ENCODE measurements around the gene MB.
"Not testable (repeated sequence)": the region's sequence is repeated elsewhere in the genome, so short reads cannot be mapped to it uniquely, and the experiment has no call there.

The MB gene

DNA sequence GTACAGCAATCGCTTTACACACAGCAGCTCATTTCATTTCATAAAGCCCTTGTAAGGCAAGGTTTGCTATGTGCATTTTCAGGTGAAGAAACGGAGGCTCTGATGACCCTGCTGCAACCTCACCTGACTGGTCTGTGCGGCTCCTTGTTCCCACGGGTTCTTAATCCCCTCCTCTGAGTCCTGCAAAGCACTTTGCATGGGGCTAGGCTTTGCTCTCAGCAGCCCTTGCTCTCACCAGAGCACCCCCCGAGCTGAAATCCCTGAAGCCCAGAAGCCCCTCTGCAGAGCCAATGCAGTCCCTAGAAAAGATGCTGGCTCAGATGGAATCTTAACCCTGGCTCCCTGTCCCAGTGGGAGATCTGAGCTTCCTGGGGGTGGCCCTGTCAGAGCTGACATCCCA lies 20.1 kb upstream of the MB start:
- DNase-seq = no peak

DNA sequence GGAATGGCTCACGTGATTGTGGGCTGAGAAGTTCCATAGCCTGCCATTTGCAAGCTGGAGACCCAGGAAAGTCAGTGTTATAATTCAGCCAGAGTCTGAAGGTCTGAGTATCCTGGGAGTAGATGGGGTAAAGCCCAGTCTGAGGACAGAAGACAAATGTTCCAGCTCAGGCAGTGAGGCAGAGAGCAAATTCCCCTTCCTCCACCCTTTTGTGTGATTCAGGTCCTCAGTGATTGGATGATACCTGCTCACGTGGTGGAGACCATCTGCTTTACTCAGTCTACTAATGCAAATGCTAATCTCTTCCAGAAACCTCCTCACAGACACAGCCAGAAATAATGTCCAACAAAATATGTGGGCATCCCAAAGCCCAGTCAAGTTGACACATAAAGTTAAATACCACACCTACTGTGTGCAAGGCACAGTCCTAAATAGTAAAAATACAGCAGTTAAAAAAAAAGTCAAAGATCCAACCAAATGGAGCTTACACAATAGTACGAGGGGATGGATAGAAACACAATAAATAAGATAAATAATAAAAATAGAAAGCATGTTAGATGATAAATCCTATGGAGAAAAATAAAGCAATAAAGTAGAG lies 17.9 kb upstream of the MB start:
- peak in 1 of 3 donors; percentile 42 for DNase-seq

DNA sequence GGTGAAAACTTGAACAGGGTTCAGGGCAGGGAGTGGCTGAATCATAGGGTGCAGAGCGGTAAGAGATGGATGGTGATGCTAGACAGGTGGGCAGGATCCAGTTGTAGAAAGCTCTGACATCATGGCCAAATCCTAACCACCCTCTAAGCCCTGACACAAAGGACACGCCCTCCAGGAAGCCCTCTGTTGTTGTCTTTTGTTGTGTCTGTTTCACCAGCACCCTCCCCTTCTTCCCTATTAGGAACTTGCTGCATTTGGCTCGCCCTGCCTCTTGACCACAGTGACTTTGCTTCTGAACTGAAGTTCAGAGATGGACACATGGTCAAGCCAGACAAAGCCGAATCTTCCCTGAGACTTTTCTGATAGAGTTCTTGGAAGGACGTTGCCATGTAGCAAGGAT lies 16.9 kb upstream of the MB start:
- DNase-seq = peak in 1 of 3 donors; percentile 33

DNA sequence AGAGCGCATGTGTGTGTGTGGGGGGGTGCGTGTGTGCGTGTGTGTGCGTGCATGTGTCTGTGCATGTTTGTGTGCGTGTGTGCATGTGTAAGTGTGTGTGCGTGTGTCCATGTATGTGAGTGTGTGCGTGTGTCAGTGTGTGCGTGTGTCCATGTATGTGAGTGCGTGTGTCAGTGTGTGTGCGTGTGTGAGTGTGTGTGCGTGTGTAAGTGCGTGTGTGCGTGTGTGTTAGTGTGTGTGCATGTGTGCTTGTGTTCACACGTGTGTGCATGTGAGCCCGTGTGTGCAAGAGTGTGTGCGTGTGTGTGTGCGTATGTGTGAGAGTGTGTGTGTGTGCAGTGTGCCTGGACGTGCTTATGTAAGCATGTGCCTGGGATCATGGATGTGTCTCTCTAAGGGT lies 16.4 kb upstream of the MB start:
- no peak for DNase-seq

DNA sequence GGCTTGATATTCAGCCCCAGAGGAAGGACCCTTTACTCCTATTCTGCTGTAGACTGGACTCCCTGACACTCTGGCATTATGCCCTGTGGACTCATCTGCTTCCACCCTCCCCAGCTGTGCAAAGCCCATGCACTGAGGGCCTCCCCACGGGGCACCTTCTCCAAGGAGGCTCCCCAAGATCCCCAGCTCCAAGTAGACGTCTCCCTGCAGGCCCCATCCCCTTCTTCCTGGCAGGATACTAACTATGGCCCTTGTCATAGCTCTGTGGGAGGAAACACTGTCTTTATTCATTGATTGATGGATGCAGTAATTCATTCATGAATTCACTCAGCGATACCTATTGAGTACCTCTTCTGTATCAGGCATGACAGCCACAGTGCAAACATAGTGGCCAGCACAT lies 15.8 kb upstream of the MB start:
- no peak for DNase-seq

DNA sequence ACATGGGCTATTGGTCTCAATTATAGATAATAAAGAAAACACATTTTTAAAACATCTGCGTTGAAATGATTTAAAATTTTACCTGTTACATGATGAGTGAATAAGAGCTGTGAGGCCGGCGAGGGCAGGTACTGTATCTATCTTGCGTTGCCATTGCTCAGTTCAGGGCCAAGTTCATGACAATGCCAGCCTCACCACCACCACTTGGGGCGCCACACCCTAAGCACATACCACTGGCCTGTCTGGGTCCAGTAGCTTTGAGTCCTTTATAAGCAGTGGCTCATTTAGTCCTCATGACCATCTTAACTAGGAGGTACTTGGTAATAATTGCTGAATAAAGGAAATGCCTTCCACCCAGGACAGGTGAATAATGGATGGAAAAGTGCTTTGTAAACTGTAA lies 14.5 kb upstream of the MB start:
- DNase-seq = peak; percentile 53 to 67 (median 57)

DNA sequence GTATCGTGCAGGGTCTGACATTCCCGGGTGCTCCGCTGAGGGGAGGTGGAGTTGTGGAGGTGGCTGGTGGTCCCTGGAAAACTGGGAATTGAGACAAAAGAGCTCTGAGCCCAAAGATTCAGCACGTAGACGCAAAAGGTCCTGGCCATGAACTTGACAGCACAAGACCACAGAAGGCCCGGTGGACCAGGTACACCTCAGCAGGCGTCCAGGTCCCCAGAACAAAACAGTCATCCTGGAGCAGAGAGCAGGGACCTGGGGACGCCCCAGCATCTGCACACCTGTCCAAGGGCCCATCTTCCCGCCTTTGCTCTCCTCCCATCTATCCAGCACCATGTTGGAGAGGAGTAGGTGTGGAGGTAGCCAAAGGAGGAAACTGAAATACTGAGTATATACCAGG lies 13.8 kb upstream of the MB start:
- DNase-seq = no peak

DNA sequence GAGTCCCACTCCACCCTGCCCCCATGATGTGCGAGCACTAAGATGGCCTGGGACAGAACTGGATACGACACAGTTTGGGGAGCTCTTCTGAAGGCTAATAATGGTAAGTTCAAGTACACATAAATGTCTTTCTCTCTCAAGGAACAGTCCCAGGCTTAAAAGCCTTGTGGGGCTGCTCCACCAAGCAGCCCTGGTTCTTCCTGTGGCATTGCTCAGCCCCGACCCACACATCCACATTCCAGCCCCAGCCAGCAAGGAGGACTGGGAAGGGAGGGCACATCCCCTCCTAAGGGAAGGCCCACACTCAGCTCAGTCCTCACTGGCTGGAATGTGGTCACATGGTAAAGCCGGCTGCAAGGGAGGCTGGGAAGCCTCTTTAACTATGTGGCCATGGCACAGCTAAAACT lies 13.3 kb upstream of the MB start:
- no peak for DNase-seq

DNA sequence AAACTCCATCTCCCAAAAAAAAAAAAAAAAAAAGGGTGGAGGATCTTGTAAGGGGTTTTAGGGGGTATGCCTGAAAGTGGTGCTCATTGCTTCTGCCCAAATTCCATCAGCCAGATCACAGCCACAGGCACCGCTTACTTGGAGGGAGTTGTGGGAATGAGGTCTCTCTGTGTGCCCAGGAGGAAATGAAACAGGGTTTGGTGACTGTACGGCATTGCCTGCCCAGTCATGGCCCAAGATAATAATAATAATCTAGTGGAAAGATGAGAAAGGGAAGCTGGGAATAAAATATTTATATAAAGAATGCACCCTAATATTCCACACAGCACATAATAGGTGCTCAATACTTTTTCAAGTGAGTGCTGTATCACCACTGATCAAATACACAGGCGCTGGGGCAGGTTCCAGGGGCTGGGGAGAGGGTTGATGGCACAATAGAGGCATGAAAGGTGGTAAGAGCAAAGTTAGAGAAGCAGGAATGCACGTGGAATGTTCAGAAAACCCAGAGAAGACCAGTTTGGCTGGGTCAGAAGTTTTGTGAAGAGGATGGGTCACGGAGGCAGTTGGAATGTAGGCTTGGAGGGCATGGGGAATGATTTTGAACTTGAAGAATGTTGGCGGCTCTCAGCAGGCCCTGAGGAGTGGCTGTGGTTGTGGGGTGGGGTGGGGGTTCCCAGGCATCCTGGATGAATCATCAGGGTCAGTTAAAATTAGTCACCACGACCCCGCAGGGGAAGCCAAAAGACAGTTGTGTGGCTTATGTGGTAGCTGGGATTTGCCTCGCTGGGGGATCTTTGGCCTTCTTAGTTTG lies 12.5 kb upstream of the MB start:
- DNase-seq = peak; percentile 88 to 93 (median 90)

DNA sequence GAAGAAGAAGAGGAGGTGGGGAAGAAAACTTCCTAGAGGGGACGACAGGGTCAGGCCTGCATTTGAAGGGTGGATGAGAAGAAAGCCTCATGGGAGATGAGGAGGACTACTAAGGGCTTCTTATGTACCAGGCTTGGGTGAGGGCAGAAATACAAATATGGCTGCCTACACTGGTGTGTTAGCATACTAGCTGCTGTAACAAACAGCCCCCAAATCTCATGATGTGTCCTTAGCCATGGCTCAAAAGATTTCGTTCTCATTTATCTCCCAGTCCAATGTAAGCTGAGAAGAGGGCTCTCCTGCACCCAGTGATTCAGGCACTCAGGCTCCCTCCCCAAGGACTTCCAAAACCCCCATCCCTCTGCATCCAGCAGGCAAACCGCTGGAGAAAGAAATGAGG lies 11.6 kb upstream of the MB start:
- DNase-seq = no peak

DNA sequence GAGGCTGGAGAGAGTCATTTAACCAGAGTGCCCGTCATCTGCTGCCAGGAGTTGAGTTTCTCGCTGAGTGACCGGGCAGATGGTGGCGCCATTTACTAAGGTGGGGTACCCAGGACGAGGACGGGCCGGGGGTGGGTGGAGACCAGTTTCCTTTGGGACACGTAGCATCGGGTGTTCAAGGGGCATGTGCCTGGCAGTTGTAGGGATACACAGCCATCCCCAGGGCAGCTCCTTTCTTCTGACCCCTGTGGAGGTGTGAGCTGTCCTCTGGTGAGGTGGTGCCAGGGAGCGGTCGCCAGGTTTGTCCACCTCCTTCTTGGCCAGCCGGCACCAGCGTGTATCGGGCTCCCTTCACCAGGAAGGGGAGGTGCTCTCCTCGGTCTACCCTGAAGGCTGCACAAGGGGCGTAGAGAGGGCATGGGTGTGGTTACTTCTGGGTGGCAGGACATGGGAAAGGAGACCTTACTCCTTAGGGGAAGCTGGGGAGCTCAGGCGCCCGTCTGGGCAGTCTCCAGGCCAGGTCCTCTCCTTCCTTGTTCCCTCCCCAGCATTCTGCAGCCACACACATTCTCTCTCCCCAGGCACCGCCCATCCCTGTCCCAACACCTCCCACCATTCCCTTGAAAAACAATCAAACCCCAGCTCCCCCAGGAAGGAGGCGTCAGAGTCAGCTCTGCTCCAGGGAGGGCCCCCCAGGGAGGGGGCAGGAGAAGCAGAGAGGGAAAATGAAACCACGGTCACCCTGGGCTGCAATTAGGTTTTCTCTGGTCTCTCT lies 10.3 kb upstream of the MB start:
- peak; percentile 69 to 87 (median 83) for DNase-seq

DNA sequence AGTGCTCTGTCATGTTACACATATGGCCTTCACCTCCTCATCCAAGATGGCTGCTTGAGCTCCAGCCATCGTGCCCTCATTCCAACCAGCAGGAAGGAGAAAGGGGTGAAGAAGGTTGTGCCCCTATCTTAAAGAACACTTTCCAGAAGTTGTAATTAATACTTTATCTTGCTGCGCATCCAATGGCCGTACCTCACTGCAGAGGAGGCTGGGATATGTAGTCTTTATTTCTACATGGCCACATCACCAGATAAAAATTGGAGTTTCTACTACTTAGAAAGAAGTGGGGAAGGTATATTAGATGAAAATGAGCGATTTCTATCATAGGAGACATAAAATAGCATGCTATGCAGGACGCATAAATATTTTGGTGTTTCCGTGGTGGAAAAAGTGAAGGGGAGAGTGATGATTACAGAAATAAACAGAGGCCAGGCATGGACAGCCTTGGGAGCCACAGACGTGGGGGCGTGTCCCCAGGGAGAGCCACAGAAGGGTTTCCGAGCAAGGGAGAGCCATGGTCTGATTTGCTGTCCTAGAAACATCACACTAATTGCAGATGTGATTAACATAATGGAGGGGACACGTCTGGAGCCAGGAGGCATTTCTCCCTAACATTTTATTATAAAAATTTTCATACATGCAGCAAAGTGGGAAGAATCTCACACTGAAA lies 8.8 kb upstream of the MB start:
- no peak for DNase-seq

DNA sequence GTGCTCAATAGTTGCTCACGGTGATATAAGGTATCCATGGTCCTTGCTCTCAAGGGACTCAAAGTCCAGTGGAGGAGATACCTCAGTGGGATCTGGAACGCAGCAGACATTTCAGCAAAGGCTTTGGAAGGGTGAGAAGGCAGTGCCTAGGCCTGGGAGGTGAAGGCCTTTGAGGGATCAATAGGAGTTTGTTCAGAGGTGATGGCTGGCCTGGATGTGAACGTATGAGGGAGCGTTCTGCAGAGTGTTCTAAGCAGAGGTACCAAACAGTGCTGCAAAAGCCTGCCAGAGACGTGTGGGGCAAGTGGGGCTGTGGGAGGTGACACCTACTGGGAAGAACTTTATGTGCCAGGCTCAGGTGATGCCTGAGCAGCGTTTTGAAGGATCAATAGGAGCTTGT lies 7.4 kb upstream of the MB start:
- no peak for DNase-seq

DNA sequence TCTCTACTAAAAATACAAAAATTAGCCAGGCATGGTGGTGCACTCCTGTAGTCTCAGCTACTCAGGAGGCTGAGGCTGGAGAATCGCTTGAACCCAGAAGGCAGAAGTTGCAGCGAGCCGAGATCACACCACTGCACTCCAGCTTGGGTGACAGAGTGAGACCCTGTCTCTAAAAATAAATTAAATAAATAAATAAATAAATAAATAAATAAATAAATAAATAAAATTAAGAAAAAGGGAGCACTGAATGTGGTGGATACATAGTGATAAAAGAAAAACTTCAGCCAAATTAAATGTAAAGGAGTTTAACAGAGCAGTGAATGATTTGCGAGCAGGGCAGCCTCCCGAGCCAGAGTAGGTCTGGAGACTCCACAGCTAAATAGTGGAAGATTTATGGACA lies 6.8 kb upstream of the MB start:
- DNase-seq = not testable (repeated sequence)

DNA sequence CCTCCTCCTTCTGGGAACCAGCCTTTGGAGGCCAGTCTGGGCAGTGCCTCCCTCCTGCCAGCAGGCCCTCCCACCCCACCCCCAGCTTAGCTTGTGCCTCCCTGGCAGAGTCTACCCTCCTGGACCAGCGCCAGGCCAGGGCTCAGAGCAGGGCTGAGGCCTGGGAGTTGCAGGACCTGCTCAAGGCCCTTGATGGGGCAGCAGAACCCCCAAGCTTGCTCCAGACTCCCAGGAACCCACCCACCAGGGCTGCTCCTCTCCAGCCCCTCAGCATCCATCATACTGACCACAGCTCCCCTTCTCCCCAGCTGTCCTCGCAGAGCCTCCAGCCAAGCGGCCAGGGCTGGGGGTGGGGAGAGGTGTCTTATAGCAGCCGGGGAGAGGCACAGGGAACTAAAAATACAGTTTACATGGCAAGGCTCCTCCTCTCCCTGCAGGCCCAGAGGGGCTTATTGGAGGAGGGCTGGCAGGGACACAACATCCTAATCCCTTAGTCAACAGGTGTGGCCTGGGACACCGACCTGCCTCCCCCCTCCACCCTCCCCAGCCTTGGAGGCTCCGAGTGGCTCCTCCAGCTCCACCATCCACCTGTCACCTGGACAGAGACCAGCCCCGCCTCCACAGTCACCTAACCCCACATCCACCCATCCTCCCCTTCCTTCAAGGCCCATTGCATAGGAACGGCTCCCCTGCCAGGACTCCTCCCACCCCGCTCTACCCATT lies 5.2 kb upstream of the MB start:
- no peak for DNase-seq

DNA sequence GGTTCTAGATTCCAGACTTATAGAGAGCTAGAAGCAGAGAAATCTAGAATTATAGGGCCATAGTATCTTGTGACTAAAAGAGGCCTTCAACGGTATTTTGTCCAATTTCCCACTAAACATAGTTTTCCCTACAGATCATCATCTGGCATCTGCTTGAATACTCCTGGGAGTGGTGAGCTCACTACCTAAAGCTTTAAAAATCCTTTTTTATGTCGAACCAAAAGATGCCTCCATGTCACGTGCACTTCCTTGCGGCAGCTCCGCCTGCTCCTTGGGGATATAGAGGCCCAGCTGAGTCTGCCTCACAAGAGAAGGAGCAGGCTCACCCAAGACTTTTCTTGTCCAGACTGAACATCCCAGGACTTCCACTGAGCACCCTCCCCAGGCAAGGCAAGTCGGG lies 4.3 kb upstream of the MB start:
- no peak for DNase-seq

DNA sequence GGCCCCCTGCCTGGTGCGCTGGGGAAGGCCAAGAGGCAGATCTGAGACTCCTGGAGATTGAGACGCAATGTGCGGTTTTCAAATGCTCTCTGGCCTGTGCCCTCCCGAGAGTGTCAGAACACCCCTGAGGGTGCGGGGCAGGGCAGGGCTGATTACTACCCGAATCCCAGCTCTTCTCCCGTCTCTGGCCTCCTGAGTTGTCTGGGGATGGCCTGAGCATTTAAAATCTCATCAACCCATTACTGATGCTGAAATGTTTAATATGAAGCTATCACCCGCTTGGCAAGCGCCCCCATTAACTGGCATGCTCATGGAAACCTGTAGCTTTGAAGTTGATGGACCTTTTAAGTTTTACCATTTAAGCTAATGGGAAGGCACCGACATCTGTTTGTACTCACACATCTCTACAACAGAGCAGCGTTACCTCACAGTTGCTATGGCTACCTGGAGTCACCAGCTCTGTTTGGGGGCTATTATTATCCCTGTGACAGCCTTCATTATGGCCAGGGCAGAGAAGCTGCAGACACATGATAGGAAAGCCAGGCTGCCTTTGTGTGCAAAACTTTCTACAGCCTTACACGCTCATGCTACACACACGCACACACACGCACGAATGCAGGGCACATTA lies 3.6 kb upstream of the MB start:
- DNase-seq = no peak

DNA sequence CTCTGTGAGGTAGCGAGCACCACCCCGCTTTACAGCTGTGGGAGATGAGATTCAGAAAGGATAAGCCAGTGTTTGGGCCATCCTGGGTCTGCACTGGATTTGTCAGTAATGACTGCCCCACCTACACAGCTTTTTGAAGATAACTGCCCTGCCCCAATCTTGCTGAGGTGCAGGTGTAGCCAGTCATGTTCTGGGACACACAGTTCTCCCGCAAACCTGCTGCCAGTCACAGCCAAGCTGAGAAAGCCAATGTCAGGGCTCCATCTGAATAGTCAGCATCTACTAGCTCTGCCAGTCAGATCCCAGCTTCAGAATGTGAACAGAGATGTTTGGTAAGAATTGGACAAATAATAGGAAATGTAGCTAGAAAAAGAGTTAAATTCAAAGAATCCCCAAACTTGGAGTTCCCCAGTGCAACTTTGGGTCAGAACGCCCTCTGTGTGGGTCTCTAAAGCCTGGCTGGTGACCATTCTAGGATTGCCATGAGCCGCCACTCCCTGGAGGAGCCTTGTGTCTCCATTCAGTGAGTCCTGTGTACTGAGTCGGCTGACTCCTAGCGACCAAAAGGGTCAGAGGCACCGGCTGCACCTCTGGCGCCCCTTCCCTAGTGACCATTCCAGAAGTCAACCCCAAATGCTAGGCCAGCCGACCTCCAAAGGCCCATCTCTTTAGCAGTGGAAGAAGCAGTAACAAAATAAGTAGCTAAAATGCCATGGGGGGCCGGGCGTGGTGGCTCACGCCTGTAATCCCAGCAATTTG lies 2.4 kb upstream of the MB start:
- DNase-seq = no peak

DNA sequence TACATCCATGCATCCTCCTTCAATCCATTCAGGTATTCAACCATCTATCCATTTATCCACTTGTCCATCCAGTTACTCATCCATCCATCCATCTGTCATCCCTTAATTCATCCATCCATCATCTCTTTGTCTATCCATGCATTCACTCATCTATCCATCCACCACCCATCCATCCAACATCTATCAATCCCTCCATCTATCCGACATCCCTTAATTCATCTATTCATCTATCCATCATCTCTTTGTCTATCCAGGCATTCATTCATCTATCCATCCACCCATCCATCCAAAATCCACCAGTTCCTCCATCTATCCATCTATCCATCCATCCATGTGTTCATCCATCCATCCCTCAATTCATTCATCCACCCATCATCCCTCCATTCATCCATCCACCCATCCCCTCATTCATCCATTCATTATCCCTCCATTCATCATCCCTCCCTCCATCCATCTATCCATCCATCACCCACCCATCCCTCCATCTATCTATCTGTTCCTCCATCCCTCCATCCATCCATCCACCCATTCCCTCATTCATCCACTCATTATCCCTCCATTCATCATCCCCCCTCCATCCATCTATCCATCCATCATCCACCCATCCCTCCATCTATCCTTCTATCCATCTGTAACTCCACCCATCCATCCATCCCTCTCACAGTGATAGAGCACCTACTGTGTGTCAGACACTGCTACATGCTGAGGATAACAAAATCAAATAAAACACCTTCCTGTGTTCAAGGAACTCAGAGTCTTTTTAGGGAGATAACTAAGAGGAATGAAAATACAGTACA lies 1.5 kb upstream of the MB start:
- DNase-seq = no peak

DNA sequence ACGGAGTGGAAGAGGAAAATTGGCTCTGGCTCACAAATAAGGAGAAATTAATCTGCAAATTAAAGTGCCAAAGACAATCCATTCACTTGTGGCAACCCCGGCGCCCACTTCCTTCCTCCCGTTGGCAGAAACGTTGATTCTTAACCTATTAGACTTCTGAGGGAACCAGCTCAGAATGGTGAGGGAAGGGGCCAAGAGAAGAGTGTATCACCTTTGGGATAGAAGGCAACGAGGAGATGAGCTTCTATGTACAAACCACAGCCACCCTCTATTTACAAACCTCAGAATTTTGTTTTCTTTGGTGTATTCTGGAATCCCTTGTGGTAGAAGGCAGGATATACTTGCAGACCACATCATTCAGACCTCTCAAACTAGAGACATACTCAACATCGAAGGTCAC lies 1.1 kb downstream of the MB start:
- DNase-seq = no peak

DNA sequence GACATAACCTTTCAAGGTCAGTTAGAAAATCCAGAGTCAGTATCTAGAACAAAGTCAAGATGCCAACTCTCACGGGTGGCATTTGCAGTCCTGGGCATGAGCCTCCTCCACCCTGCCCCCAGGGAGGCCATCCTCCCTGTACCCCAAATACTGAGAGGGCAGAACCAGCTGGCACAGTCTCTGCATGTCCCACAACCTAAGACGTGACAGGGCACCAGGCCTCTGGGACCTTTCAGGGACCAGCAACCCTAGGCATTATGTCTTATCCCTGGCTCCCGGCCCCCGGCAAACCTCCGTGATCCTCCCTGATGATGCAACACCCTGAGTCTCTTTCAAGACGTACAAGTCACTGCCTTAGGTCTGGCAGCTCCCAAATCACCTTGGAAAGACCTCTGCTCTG lies 2.0 kb downstream of the MB start:
- no peak for DNase-seq

Measured in suppressor macrophage treated with lipopolysaccharide for 1 hour (primary cell).